Camera-type eye (tissue), 1 donor: ENCODE measurements around the gene UGT2B28. TPM values are rescaled to one million over a fixed set of nuclear protein-coding genes. Genes with fewer than 3 reads are reported as not detected.

Source experiments
- total RNA-seq: library from RNA; depleted of rRNA; stranded (reverse); fragments of >200 nt; gene quantifications from one replicate; pipeline ENCODE4 v1.2.3, GENCODE V29; 2014

UGT2B28 gene
- not detected for total RNA-seq

DNA sequence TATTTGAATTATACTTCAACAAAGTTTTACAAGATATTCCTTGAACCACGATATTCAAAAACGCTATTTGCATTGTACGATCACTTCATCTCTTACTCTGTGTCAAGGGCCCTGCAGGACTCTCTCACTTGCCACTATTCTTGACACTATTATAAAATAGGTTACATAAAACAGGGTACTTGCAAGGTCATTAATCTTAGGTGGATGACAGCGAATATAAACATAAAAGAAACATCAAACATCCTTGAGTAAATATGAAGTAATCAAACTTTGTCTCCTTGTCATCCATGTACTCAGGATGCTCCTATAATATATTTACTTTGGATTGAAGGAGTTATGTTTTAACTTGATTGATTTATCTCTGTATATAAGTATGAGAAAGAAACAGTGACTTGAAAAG is at the start of gene UGT2B28:
Gene UGT2B28, plus strand, starts transcription at position 395 of the 400 bp plus-strand sequence. CDS start 26 bp downstream, outside the sequence.

Other genes starting within 250 kb of the UGT2B28 start
- 0.71 TPM for gene UGT2B7, start 184.0 kb upstream of the UGT2B28 start, total RNA-seq
- gene UGT2B11, start 65.7 kb upstream of the UGT2B28 start, total RNA-seq = not detected
- gene UGT2B4, start 215.4 kb downstream of the UGT2B28 start, total RNA-seq = not detected